Measurements from ENCODE around the gene LRRC49. TPM values are rescaled to one million over a fixed set of nuclear protein-coding genes. Genes with fewer than 3 reads are reported as not detected.

The LRRC49 gene
- total and polyA plus RNA-seq, 10 of the 15 experiments (the other 5 are each of a cell fraction or from before 2014, with no cell fraction given) = 1.4 to 3.7 (median 2.9) TPM

DNA sequence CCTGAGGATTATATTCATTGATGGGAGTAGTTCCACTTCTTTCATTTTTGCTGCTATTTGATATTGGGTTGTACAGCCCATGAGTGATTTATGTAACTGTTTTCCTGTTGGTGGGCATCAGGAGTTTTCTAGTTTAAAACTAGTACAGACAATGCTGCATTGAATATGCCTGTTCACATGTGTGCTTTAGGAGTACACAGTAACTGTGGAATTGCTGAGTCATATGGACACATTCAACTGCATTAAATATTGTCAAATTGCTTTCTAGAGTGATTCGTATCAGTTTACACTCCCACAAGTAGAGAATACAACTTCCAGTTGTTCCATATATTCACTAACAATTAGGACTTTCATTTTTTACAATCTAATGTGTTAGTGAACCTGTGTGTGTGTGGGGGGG lies 162.8 kb downstream of the LRRC49 start (continued):
- TF ChIP-seq CEBPB (IDR thresholded peaks at IDR 0.05; ENCODE audit: borderline replicate concordance in 1 of 2, low read depth in 2 of 2, low read length in 2 of 2) (no peak), RAD51 (IDR thresholded peaks at IDR 0.05) (no peak), SREBF2 (IDR thresholded peaks at IDR 0.05; ENCODE audit: low read length) (no peak)

DNA sequence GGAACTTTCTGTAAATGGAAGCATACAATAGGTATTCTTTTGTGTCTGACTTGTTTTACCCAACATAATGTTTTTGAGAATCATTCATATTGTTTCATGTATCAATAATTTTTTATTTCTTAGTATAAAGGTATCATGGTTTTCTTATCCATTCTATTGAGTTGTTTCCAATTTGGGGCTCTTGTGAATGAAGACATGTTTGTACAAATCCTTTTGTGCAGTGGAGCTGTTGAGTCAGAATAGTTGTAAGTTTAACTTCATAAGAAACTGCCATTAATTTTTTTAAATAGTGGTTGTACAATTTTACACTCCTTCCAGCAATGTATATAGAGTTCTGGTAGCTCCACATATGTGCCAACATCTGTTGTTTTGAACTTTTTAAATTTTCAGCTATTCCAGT lies 163.5 kb downstream of the LRRC49 start:
- Histone ChIP-seq H3K9ac (ENCODE audit: control insufficient read depth, insufficient read depth, low read length) (no peak overlapping the region), H3K27ac (ENCODE audit: control insufficient read depth, insufficient read depth) (no peak overlapping the region), H3K36me3 (ENCODE audit: control insufficient read depth in 2 of 2, insufficient read depth in 2 of 2, low read length in 1 of 2) (no peaks in the 10 kb centered on the region), H3K9me3 (replicated peaks; ENCODE audit: control insufficient read depth, insufficient read depth, low read length) (no peaks in the 10 kb centered on the region; the same call in 2 of the 3 replicates), H3K27me3 (replicated peaks in 1 of 2; ENCODE audit: control insufficient read depth in 2 of 2, insufficient read depth in 2 of 2, low read length in 1 of 2) (no peaks in the 10 kb centered on the region), H4K20me1 (ENCODE audit: control insufficient read depth, insufficient read depth) (no peaks in the 10 kb centered on the region), H3K4me2 (ENCODE audit: control insufficient read depth, insufficient read depth) (no peak overlapping the region), H3K79me2 (ENCODE audit: control insufficient read depth, insufficient read depth, low read length) (no peaks in the 10 kb centered on the region), H3K4me3 (no peak overlapping the region), H3K4me1 (ENCODE audit: control insufficient read depth, insufficient read depth, low read length) (no peaks in the 10 kb centered on the region), H2AFZ (ENCODE audit: control insufficient read depth, low read depth, low read length) (no peak overlapping the region)
- no peak for FAIRE-seq
- CTCF ChIA-PET = no interaction called here
- intact Hi-C loops (cut with micrococcal nuclease; ENCODE audit: unreplicated experiment) = no loop called here
- no TSS peak for BruUV-seq (replicated peaks)
- ATAC-seq = no peak
- POLR2A ChIA-PET = no interaction called here
- RAD21 ChIA-PET (ENCODE audit: unreplicated experiment) = no interaction called here
- no peak for DNase-seq (ENCODE audit: low read depth, low spot score)
- SMC1A ChIA-PET (ENCODE audit: uncharacterized antibody, unreplicated experiment) = no interaction called here
- TF ChIP-seq SP1 (IDR thresholded peaks at IDR 0.05; ENCODE audit: low read depth, low read length) (no peak), POLR2AphosphoS5 (IDR thresholded peaks at IDR 0.05; ENCODE audit: low read length) (no peak), NFYB (IDR thresholded peaks at IDR 0.05; ENCODE audit: insufficient read depth, low read depth, low read length) (no peak), EZH2 (IDR thresholded peaks at IDR 0.05; ENCODE audit: borderline replicate concordance, control insufficient read depth, low read depth, low read length) (no peak), STAT1 (conservative IDR thresholded peaks at IDR 0.05) (no peak)
- TF ChIP-seq, protein P1, sequence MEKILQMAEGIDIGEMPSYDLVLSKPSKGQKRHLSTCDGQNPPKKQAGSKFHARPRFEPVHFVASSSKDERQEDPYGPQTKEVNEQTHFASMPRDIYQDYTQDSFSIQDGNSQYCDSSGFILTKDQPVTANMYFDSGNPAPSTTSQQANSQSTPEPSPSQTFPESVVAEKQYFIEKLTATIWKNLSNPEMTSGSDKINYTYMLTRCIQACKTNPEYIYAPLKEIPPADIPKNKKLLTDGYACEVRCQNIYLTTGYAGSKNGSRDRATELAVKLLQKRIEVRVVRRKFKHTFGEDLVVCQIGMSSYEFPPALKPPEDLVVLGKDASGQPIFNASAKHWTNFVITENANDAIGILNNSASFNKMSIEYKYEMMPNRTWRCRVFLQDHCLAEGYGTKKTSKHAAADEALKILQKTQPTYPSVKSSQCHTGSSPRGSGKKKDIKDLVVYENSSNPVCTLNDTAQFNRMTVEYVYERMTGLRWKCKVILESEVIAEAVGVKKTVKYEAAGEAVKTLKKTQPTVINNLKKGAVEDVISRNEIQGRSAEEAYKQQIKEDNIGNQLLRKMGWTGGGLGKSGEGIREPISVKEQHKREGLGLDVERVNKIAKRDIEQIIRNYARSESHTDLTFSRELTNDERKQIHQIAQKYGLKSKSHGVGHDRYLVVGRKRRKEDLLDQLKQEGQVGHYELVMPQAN (conservative IDR thresholded peaks at IDR 0.05) = no peak
- TF ChIP-seq, protein P2, sequence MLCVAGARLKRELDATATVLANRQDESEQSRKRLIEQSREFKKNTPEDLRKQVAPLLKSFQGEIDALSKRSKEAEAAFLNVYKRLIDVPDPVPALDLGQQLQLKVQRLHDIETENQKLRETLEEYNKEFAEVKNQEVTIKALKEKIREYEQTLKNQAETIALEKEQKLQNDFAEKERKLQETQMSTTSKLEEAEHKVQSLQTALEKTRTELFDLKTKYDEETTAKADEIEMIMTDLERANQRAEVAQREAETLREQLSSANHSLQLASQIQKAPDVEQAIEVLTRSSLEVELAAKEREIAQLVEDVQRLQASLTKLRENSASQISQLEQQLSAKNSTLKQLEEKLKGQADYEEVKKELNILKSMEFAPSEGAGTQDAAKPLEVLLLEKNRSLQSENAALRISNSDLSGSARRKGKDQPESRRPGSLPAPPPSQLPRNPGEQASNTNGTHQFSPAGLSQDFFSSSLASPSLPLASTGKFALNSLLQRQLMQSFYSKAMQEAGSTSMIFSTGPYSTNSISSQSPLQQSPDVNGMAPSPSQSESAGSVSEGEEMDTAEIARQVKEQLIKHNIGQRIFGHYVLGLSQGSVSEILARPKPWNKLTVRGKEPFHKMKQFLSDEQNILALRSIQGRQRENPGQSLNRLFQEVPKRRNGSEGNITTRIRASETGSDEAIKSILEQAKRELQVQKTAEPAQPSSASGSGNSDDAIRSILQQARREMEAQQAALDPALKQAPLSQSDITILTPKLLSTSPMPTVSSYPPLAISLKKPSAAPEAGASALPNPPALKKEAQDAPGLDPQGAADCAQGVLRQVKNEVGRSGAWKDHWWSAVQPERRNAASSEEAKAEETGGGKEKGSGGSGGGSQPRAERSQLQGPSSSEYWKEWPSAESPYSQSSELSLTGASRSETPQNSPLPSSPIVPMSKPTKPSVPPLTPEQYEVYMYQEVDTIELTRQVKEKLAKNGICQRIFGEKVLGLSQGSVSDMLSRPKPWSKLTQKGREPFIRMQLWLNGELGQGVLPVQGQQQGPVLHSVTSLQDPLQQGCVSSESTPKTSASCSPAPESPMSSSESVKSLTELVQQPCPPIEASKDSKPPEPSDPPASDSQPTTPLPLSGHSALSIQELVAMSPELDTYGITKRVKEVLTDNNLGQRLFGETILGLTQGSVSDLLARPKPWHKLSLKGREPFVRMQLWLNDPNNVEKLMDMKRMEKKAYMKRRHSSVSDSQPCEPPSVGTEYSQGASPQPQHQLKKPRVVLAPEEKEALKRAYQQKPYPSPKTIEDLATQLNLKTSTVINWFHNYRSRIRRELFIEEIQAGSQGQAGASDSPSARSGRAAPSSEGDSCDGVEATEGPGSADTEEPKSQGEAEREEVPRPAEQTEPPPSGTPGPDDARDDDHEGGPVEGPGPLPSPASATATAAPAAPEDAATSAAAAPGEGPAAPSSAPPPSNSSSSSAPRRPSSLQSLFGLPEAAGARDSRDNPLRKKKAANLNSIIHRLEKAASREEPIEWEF (IDR thresholded peaks at IDR 0.05; ENCODE audit: insufficient replicate concordance, low read depth, low read length) = no peak
- in situ Hi-C loops (cut with MboI) = no loop called here

Measured in GM12878 (cell line).